NCI-H2107 treated with DMSO at 0.1 percent for 48 hours (cell line): ENCODE data around the gene IQSEC1.

ENCODE experiments used
- DNase-seq: peaks from one replicate; lab custom pipeline; 2025; ENCODE audit not compliant: unreplicated experiment; lab: John Stamatoyannopoulos, UW

IQSEC1 gene

DNA sequence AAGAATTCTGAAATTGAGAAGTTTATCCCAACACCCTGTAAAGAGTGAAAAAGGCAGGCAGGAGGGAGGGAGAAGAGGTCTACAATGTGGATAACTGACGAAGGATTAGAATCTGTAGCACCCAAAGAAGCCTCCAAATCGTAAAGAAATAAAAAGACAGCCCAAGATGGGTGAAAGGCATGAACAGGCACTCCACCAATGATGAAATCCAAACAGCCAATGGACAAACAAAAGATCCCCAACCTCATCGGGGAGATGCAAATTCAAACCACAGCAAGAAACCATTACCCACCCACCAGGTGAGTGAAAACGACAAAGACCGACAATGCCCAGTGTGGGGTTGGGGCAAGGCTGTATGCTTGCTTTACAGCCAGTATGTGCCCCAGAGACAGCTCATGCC, 85.6 kb downstream of the IQSEC1 start:
- no peak for DNase-seq

- no peak for DNase-seq
These were observed 86.2 kb downstream of the IQSEC1 start for GRCh38 chr3:12986986-12987385.

- DNase-seq: no peak
These were observed 86.7 kb downstream of the IQSEC1 start for GRCh38 chr3:12986521-12986920.

GRCh38 chr3:12986031-12986430, 87.2 kb downstream of the IQSEC1 start:
- no peak for DNase-seq

DNA sequence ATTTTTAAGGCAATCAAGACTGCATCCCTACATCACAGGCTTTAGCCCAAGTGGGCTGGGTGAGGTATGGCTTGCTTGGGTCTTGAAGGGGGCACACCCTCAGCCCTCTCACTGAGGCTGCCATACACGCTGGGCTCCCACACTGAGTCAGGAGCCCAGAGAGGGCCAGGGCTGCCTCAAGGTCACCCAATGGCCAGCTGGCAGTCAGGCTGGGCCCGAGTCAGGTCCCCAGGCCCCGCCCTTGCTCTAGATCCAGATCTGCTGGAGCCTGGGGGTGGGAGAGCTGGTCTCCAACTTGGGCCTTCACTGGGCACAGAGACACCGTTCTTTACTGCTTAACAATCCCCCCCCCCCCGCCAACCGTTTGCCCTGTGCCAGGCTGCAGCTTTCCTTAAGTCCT, 88.1 kb downstream of the IQSEC1 start:
- DNase-seq: no peak

- peak; percentile 7 for DNase-seq
These were observed 89.0 kb downstream of the IQSEC1 start for GRCh38 chr3:12984023-12984823.

- DNase-seq: no peak
These were observed 89.9 kb downstream of the IQSEC1 start for GRCh38 chr3:12983319-12983718.

GRCh38 chr3:12982619-12983101, 90.6 kb downstream of the IQSEC1 start:
- DNase-seq: no peak

GRCh38 chr3:12981306-12982275, 91.6 kb downstream of the IQSEC1 start:
- DNase-seq: no peak

DNA sequence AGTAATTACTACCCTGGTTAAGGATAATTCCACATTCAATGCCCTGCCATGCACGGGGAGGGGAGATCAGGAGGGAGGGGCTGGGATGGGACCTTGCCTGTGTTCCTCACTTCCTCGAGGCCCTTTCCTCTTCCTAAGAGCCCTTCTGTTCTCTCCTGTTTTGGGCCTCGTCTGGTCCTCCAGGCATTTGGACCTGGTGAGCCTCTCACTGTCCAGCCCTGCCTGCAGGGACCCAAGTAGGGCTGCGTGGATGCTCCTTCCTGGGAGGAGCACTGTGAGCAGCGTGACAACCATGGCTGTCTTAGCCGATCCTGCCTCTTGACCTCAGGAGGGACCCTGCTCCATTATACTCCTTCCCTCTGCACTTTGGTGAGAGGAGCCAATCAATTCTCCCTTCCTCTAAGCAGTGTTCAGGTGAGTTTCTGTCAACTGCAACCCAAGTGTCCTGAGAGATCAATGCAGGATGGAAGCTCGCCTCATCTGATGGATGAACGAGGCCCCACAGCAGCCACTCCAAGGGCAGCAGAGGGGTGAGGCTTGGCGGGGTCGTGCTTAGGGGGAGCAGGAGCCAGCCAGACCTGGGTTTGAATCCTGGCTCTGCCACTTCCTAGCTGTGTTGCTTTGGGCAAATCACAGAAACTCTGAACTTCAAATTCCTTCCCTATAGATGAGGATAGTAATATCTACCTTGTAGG, 92.5 kb downstream of the IQSEC1 start:
- no peak for DNase-seq

DNA sequence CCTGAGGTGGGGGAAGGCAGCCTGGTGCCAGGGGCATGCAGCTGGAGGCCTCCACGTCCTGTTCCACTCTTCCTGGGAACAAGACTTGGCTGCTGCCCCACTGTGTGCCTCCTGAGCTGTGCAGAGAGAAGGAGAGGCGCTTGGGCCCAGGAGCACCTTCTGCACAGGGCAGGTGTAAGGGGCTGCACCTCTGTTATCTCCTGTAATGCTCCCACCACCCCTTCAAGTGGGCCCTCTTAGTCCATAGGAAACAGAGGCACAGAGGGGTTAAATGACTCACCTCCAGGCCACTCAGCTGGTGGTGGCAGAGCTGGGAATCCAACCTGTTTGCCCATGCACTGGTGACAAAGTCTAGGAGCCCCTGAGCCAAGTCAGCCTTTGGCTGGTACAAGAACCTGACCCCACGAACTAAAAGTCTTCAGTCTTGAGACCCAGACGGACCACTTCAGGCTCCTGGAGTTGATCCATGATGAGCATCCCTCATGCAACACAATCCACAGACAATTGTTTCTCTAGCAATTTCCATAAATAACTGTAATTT, 93.2 kb downstream of the IQSEC1 start:
- no peak for DNase-seq

DNA sequence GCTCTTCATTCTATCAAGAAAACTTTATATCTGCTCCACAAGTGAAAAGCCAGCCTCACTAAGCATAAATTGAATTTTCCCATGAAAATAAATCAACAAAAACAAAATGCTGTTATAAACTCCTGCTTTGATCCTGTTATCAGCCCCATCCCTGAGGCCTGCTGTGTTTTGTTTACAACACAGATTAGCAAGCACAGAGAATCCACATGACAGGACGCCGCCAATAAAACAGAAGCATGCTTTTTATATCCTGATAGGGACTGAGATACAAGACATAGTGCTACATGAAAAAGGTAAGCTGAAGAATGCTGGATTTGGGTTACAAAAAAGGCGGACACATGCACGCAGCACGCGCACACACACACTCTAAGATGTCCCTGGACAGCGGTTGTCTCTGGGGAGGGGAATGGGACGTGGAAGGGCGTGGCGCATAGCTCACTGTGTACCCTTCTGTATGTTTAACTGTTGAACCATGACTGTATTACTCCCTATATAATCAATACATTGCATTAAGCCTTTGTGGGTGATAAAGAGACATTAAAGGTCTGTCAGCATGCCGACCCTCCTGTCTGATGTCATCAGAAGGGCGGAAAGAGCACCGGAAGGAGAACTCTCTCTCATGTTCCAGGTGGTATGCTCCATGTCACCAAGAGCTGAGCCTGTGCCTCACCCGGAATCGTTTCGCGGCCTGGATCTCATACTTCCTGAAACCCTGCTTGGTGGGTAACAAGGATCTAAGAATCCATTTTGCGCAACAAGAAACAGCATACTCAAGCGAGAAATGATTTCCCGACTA, 93.9 kb downstream of the IQSEC1 start:
- DNase-seq: no peak

DNA sequence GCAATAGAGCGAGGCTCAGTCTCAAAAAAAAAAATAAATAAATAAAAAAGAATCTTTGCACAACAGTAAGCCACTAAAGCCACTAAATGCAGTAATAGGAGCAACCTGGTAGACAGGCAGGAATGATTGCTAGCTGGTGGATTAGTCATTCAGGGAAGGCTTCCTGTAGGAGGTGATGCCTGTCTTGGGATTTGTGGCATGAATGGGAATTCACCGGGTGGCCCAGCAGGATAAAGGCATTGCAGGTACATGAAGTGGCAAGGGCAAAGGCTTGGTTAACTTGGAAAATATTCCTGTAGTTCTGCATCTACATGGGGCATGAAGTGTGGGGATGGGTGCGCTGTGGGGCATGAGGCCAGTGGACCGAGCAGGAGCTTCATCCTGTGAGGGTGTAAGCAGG, 94.5 kb downstream of the IQSEC1 start:
- DNase-seq: no peak

- no peak for DNase-seq
These were observed 96.0 kb downstream of the IQSEC1 start for GRCh38 chr3:12977117-12977808.

GRCh38 chr3:12975748-12976522, 97.3 kb downstream of the IQSEC1 start:
- no peak for DNase-seq

- no peak for DNase-seq
These were observed 98.4 kb downstream of the IQSEC1 start for GRCh38 chr3:12974819-12975218.

DNA sequence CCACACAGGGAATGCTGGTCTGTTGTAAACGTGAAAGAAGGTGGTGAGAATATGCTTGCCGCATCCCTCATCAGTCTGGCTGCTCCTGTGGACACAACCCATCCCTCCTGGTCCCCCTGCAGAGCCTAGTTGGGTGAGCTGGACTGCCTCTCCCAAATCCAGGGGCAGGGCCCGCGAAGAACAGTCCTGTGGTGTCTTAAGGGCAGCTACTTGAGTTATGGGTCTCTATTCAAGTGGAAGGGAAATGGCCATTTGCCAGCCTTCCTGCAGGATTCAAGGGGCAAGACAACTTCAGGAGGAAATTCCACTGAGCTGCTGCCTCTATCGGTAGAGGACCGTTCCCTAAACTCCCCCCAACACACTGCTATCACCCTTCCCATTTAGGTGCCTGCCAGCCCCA, 98.9 kb downstream of the IQSEC1 start:
- no peak for DNase-seq

DNA sequence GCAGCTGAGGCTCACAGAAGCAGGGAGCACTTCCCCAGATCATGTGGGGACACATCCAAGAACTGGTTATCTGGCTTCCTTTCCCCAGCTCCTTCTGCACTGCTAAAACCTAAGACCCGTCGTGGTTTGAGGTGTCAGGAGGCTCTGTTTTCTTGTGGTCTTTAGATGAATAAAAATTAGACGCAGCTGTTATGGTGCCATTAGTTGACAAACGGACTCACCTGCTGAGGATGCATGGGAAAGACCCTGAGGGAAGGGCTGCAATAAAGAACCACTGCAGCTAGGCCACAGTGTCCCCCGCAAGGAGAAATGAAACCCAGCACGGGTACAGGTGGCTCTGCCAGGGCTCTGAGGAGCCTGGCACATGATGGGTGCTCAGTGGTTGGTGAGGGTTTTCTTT, 99.4 kb downstream of the IQSEC1 start:
- DNase-seq: no peak
